Measurements from ENCODE around the gene CYP1B1. TPM values are rescaled to one million over a fixed set of nuclear protein-coding genes. Genes with fewer than 3 reads are reported as not detected.
A peak's percentile ranks its signal among the peaks of the same experiment; 100 is the strongest.

CYP1B1 gene
- total RNA-seq, 1 experiment from 2014 or later = 4.2 TPM

DNA sequence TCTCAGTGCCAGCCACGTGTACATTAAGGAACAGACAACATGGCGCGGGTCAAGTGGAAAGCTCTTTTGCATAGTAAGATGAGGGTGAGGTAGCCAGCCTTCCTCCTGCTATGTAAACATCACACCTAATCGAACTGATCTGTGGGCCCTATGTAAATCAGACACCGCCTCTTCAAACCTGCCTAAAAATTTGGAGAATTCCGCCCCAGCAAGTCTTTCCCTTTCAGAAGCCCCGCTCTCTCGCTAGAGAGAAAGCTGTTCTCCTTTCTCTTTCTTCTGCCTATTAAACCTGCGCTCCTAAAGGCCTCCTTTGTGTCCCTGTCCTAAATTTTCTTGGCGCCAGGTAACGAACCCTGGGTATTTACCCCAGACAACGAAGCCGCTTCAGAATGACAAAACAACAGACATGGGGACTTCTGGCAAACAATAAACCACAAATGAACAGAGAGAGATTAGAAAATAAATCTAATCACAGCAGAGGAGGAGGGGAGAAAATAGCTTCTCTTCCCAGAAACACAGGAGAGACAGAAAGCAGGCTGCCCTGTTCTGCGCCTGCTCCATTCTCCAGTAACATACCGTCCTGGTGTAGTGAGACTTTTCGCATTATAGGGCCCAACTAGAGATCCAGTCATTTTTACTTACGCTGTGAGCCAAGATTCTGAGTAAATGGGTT, 31.9 kb upstream of the CYP1B1 start:
- ATAC-seq (peak; percentile 67), DNase-seq (ENCODE audit: low spot score) (no peak)
- peak overlapping the region; percentile 77 for H3K27ac Mint-ChIP-seq
- H3K4me1 Mint-ChIP-seq = peaks cover 39% of the 10 kb centered on the region
- no peak overlapping the region for H3K4me3 Mint-ChIP-seq
- H3K9me3 Mint-ChIP-seq = peaks cover 25% of the 10 kb centered on the region
- H3K36me3 Mint-ChIP-seq = peaks cover 8% of the 10 kb centered on the region; the same call in 1 of the 2 replicates
- CTCF ChIA-PET = interaction anchor here (1.4 to 3.3 kb wide), 4 partner anchors 10 to 230 kb away, joined by 3 to 39 read pairs (median 7); partner anchors contain the start of gene CYP1B1
- peaks cover 4% of the 10 kb centered on the region for H3K27me3 Mint-ChIP-seq (ENCODE audit: low read depth)
- TF ChIP-seq MLX (CRISPR knock-in tag; IDR thresholded peaks at IDR 0.05) (no peak), MXD4 (CRISPR knock-in tag; IDR thresholded peaks at IDR 0.05; ENCODE audit: borderline replicate concordance) (no peak), E2F4 (CRISPR knock-in tag; IDR thresholded peaks at IDR 0.05; ENCODE audit: borderline replicate concordance, low read depth) (no peak)
- TF ChIP-seq, protein P1, sequence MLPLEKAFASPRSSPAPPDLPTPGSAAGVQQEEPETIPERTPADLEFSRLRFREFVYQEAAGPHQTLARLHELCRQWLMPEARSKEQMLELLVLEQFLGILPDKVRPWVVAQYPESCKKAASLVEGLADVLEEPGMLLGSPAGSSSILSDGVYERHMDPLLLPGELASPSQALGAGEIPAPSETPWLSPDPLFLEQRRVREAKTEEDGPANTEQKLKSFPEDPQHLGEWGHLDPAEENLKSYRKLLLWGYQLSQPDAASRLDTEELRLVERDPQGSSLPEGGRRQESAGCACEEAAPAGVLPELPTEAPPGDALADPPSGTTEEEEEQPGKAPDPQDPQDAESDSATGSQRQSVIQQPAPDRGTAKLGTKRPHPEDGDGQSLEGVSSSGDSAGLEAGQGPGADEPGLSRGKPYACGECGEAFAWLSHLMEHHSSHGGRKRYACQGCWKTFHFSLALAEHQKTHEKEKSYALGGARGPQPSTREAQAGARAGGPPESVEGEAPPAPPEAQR (CRISPR knock-in tag; IDR thresholded peaks at IDR 0.05) = no peak
- POLR2A ChIA-PET = interaction anchor here (2.6 kb wide), 1 partner anchor 31 kb away, joined by 5 read pairs; no protein-coding TSS in a partner anchor

DNA sequence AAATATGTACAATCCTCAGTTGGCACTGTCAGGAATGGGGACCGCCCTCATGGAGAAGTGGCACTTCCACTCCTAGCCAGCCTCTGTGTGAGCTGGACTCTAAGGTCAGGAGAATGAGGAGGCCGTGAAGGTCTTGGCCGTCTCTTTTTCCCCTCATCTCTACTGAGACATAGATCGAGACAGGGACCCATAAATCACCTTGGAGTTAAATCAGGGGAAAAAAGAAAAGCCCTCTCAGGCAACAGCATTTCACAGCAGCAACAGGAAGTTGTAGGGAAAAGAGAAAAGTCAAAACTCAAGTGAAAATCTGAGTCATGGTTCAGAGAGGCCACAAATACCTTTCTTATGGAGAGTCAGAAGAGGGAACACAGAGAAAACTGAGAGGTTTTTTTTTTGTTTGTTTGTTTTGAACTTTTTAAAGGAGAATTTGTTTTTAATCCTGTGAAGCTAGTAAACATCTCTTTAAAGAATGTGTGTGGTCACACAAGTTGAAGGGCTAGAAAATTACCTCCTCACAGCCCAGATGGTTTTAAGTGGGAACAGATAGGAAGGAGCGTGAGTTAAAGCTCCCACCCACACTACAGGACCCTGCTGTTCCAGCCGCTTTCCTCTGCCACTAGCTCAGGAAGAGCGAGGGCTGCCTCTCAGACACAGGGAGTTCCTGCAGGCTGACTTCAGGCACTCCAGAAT, 30.6 kb upstream of the CYP1B1 start:
- CTCF ChIA-PET = interaction anchor here (0.5 to 3.3 kb wide), 9 partner anchors 9 to 475 kb away, joined by 3 to 39 read pairs (median 4); partner anchors contain the start of gene CYP1B1
- Mint-ChIP-seq H3K9me3 (peaks cover 19% of the 10 kb centered on the region), H3K36me3 (0 out of 2 replicates have a peak, but pooled peaks cover 9% of the 10 kb centered on the region), H3K4me1 (peaks cover 39% of the 10 kb centered on the region), H3K4me3 (no peak overlapping the region), H3K27me3 (ENCODE audit: low read depth) (peaks cover 15% of the 10 kb centered on the region), H3K27ac (peak overlapping the region; percentile 91)
- POLR2A ChIA-PET = interaction anchor here (1.7 to 2.6 kb wide), 2 partner anchors 10 to 30 kb away, joined by 4 to 5 read pairs; no protein-coding TSS in a partner anchor
- DNase-seq (ENCODE audit: low spot score) (no peak), ATAC-seq (peak; percentile 63)
- TF ChIP-seq MLX (CRISPR knock-in tag; IDR thresholded peaks at IDR 0.05) = no peak
- TF ChIP-seq PREB (CRISPR knock-in tag; IDR thresholded peaks at IDR 0.05; ENCODE audit: borderline replicate concordance) = no peak
- TF ChIP-seq ZNF423 (CRISPR knock-in tag; IDR thresholded peaks at IDR 0.05) = no peak
- no peak for TF ChIP-seq MYBL2 (CRISPR knock-in tag; IDR thresholded peaks at IDR 0.05)
- TF ChIP-seq EMX1 (CRISPR knock-in tag; IDR thresholded peaks at IDR 0.05) = no peak
- TF ChIP-seq, protein P2, sequence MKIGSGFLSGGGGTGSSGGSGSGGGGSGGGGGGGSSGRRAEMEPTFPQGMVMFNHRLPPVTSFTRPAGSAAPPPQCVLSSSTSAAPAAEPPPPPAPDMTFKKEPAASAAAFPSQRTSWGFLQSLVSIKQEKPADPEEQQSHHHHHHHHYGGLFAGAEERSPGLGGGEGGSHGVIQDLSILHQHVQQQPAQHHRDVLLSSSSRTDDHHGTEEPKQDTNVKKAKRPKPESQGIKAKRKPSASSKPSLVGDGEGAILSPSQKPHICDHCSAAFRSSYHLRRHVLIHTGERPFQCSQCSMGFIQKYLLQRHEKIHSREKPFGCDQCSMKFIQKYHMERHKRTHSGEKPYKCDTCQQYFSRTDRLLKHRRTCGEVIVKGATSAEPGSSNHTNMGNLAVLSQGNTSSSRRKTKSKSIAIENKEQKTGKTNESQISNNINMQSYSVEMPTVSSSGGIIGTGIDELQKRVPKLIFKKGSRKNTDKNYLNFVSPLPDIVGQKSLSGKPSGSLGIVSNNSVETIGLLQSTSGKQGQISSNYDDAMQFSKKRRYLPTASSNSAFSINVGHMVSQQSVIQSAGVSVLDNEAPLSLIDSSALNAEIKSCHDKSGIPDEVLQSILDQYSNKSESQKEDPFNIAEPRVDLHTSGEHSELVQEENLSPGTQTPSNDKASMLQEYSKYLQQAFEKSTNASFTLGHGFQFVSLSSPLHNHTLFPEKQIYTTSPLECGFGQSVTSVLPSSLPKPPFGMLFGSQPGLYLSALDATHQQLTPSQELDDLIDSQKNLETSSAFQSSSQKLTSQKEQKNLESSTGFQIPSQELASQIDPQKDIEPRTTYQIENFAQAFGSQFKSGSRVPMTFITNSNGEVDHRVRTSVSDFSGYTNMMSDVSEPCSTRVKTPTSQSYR (CRISPR knock-in tag; IDR thresholded peaks at IDR 0.05) = no peak
- no peak for TF ChIP-seq ATF2 (CRISPR knock-in tag; IDR thresholded peaks at IDR 0.05; ENCODE audit: borderline replicate concordance, low read depth)
- no peak for TF ChIP-seq IRF1 (CRISPR knock-in tag; IDR thresholded peaks at IDR 0.05)
- TF ChIP-seq ATF6 (CRISPR knock-in tag; IDR thresholded peaks at IDR 0.05) = no peak
- TF ChIP-seq ZNF121 (CRISPR knock-in tag; IDR thresholded peaks at IDR 0.05) = no peak
- no peak for TF ChIP-seq GABPB1 (CRISPR knock-in tag; IDR thresholded peaks at IDR 0.05)
- no peak for TF ChIP-seq PRRX2 (CRISPR knock-in tag; IDR thresholded peaks at IDR 0.05)

Measured in WTC11 (cell line).